HEK293T (cell line): Measurements from ENCODE around the gene SPRTN.

Experiments
- CTCF ChIA-PET: fragments of 350-600 bp; formaldehyde crosslinking; extraction: SDS; loops from one replicate; lab custom pipeline; 2021; ENCODE audit warnings: antibody characterized with exemption, inconsistent platforms; lab: Yijun Ruan, JAX
- POLR2A ChIA-PET: fragments of 350-600 bp; formaldehyde crosslinking; extraction: SDS; loops from one replicate; lab custom pipeline; 2020; ENCODE audit warnings: antibody characterized with exemption, inconsistent platforms; lab: Yijun Ruan, JAX
- DNase-seq: peaks from one replicate; pipeline ENCODE4 v3.0.0; 2012; ENCODE audit warnings: mixed read lengths; ENCODE audit errors: extremely low spot score
- ARNT ChIP-seq: fragments of 450-650 bp; IDR thresholded peaks from 2 replicates; pipeline ENCODE4 v1.6.1; 2017; ENCODE audit warnings: mild to moderate bottlenecking
- BHLHE40 ChIP-seq: fragments of 450-650 bp; IDR thresholded peaks from 2 replicates; pipeline ENCODE4 v1.6.1; 2016; ENCODE audit warnings: mild to moderate bottlenecking, moderate library complexity, borderline replicate concordance
- CTBP1 ChIP-seq: fragments of 450-650 bp; IDR thresholded peaks from 2 replicates; pipeline ENCODE4 v1.6.1; 2016; ENCODE audit warnings: borderline replicate concordance
- ELF4 ChIP-seq: fragments of 450-650 bp; IDR thresholded peaks from 2 replicates; pipeline ENCODE4 v1.6.1; 2017; ENCODE audit warnings: antibody characterized with exemption
- FOXA1 ChIP-seq: fragments of 450-650 bp; IDR thresholded peaks from 2 replicates; pipeline ENCODE4 v1.6.1; 2016; ENCODE audit warnings: mild to moderate bottlenecking
- FOXK2 ChIP-seq: fragments of 450-650 bp; IDR thresholded peaks from 2 replicates; pipeline ENCODE4 v1.6.1; 2016; ENCODE audit warnings: mild to moderate bottlenecking
- FOXM1 ChIP-seq: fragments of 450-650 bp; IDR thresholded peaks from 2 replicates; pipeline ENCODE4 v1.6.1; 2017; ENCODE audit warnings: mild to moderate bottlenecking, borderline replicate concordance
- HDGF ChIP-seq: fragments of 450-650 bp; IDR thresholded peaks from 2 replicates; pipeline ENCODE4 v1.6.1; 2017; ENCODE audit warnings: antibody characterized with exemption, borderline replicate concordance
- L3MBTL2 ChIP-seq: fragments of 450-650 bp; conservative IDR thresholded peaks from 2 replicates; pipeline ENCODE4 v1.6.1; 2016; ENCODE audit warnings: mild to moderate bottlenecking
- LEF1 ChIP-seq: fragments of 450-650 bp; IDR thresholded peaks from 2 replicates; pipeline ENCODE4 v1.6.1; 2017; ENCODE audit warnings: mild to moderate bottlenecking, borderline replicate concordance
- NFRKB ChIP-seq: fragments of 450-650 bp; IDR thresholded peaks from 2 replicates; pipeline ENCODE4 v1.6.1; 2016; ENCODE audit warnings: mild to moderate bottlenecking, moderate library complexity
- SP1 ChIP-seq: fragments of 450-650 bp; IDR thresholded peaks from 2 replicates; pipeline ENCODE4 v1.6.1; 2017
- SUZ12 ChIP-seq: fragments of 450-650 bp; IDR thresholded peaks from 2 replicates; pipeline ENCODE4 v1.6.1; 2016; ENCODE audit warnings: mild to moderate bottlenecking
- TARDBP ChIP-seq: fragments of 450-650 bp; IDR thresholded peaks from 2 replicates; pipeline ENCODE4 v1.6.1; 2016
- ZNF384 ChIP-seq: fragments of 450-650 bp; IDR thresholded peaks from 2 replicates; pipeline ENCODE4 v1.6.1; 2016
- TF ChIP-seq, protein P1 (sequence below): fragments of 450-650 bp; IDR thresholded peaks from 2 replicates; pipeline ENCODE4 v1.6.1; 2016

SPRTN gene

DNA sequence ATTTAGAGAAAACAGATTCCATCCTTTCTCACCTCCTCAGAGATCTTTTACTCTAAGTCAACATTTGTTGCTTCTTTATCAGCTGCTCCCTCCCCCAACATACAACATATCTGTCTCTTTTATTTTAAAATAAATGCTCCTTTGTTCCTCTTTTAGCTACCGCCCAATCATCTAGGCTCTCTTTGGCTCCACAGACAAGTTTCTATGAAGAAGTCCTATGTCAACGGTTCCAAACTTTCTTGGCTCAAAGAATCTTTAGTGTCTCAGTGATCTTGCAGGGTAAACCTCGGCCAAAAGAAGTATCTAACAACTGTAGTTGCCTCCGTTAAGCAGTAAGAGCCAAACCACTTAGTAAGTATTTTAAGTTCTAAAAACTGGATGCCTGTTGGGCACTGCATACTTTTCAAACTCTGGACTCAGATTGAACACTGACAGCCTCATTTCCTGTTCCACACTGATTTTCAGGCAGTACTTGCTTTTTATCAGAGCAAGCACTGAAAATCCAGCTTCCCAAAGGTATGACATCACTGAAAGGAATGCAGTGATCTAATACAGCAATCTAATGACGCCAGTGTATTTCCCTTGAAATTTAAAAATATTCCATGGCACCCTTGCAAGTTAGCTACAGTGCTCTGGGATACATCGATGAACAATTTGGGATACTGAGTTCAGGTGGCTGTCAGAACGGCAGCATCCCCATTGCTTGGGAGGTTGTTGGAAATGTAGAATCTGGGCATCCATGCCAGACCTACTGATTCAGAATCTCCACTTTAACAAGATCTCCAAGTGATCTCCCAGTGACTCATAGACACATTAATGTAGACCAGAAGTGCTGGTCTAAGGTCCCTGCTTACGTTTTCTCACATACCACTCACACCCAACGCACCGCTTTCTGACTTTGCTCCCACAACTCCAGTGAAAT, 57.2 kb downstream of the SPRTN start:
- CTCF ChIA-PET = no interaction called here
- no peak for TF ChIP-seq CTBP1
- TF ChIP-seq NFRKB = no peak
- TF ChIP-seq HDGF = no peak
- no peak for TF ChIP-seq BHLHE40
- no peak for TF ChIP-seq FOXM1
- TF ChIP-seq ELF4 = no peak
- no peak for TF ChIP-seq TARDBP
- TF ChIP-seq SP1 = no peak
- TF ChIP-seq ZNF384 = no peak
- no peak for TF ChIP-seq ARNT
- no peak for TF ChIP-seq FOXA1
- TF ChIP-seq L3MBTL2 = no peak
- TF ChIP-seq SUZ12 = no peak
- TF ChIP-seq FOXK2 = no peak
- TF ChIP-seq, protein P1, sequence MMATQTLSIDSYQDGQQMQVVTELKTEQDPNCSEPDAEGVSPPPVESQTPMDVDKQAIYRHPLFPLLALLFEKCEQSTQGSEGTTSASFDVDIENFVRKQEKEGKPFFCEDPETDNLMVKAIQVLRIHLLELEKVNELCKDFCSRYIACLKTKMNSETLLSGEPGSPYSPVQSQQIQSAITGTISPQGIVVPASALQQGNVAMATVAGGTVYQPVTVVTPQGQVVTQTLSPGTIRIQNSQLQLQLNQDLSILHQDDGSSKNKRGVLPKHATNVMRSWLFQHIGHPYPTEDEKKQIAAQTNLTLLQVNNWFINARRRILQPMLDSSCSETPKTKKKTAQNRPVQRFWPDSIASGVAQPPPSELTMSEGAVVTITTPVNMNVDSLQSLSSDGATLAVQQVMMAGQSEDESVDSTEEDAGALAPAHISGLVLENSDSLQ = no peak
- POLR2A ChIA-PET = interaction anchor here (0.7 to 1.4 kb wide), 4 partner anchors 15 to 57 kb away, joined by 3 to 5 read pairs (median 4); partner anchors contain the start of genes EXOC8 and SPRTN
- no peak for DNase-seq

- POLR2A ChIA-PET = interaction anchor here (1.0 to 1.4 kb wide), 3 partner anchors 14 to 58 kb away, joined by 3 to 5 read pairs (median 4); partner anchors contain the start of genes EXOC8 and SPRTN
- CTCF ChIA-PET = no interaction called here
- no peak for DNase-seq
- no peak for TF ChIP-seq FOXK2
- no peak for TF ChIP-seq ZNF384
- TF ChIP-seq BHLHE40 = no peak
- no peak for TF ChIP-seq SP1
- TF ChIP-seq, protein P1 = no peak
- TF ChIP-seq TARDBP = no peak
- TF ChIP-seq FOXM1 = no peak
- no peak for TF ChIP-seq LEF1
- no peak for TF ChIP-seq CTBP1
- TF ChIP-seq ELF4 = no peak
- TF ChIP-seq HDGF = no peak
- no peak for TF ChIP-seq ARNT
- no peak for TF ChIP-seq NFRKB
- TF ChIP-seq FOXA1 = no peak
- no peak for TF ChIP-seq SUZ12
- no peak for TF ChIP-seq L3MBTL2
Observed at GRCh38 chr1:231395998-231396390, 57.9 kb downstream of the SPRTN start.

GRCh38 chr1:231396643-231397042, 58.5 kb downstream of the SPRTN start:
- CTCF ChIA-PET = interaction anchor here (0.6 kb wide), 1 partner anchor 188 kb away, joined by 3 read pairs; no protein-coding TSS in a partner anchor
- no peak for DNase-seq
- TF ChIP-seq SP1 = no peak
- TF ChIP-seq TARDBP = no peak
- TF ChIP-seq L3MBTL2 = no peak
- no peak for TF ChIP-seq HDGF
- TF ChIP-seq FOXA1 = no peak
- TF ChIP-seq ZNF384 = no peak
- no peak for TF ChIP-seq CTBP1
- no peak for TF ChIP-seq BHLHE40
- no peak for TF ChIP-seq LEF1
- no peak for TF ChIP-seq ARNT
- no peak for TF ChIP-seq SUZ12
- no peak for TF ChIP-seq FOXK2
- POLR2A ChIA-PET = no interaction called here

GRCh38 chr1:231397886-231398671, 60.0 kb downstream of the SPRTN start:
- no peak for DNase-seq
- TF ChIP-seq LEF1 = no peak
- no peak for TF ChIP-seq CTBP1
- TF ChIP-seq TARDBP = no peak
- TF ChIP-seq L3MBTL2 = no peak
- TF ChIP-seq ZNF384 = no peak
- no peak for TF ChIP-seq ELF4
- TF ChIP-seq FOXA1 = no peak
- TF ChIP-seq HDGF = no peak
- TF ChIP-seq FOXK2 = no peak
- TF ChIP-seq BHLHE40 = no peak
- TF ChIP-seq ARNT = no peak
- ChIA-PET CTCF (interaction anchor here (1.2 kb wide), 1 partner anchor 359 kb away, joined by 3 read pairs; no protein-coding TSS in a partner anchor), POLR2A (no interaction called here)

DNA sequence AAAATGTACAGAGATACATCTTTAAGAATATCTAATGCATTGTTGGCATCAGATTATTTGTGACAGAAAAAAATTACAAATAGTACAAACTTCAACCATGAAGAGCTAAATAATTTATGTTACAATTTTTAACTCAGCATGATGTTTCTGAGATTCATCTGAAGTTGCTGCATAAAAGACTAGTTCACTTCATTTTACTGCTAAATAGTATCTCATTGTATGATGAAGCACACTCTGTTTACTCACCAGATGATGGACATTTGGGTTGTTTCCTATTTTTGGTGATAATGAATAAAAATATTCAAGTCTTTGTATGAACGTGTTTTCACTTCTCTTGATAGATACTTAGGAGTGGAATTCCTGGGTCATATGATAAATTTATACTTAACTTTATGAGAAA, 63.4 kb downstream of the SPRTN start:
- POLR2A ChIA-PET = no interaction called here
- CTCF ChIA-PET = no interaction called here
- no peak for DNase-seq
- TF ChIP-seq TARDBP (no peak), L3MBTL2 (no peak), SUZ12 (no peak), ELF4 (no peak), FOXA1 (no peak), ARNT (no peak), CTBP1 (no peak), NFRKB (no peak), HDGF (no peak), FOXK2 (no peak), LEF1 (no peak), BHLHE40 (no peak), ZNF384 (no peak), SP1 (no peak), FOXM1 (no peak)
- TF ChIP-seq, protein P1 = no peak
